H9 (cell line): ENCODE results near the gene PLXNB3. TPM values are rescaled to one million over a fixed set of nuclear protein-coding genes. Genes with fewer than 3 reads are reported as not detected.

Source experiments
- DNase-seq: peaks from one replicate; pipeline ENCODE4 v3.0.0-alpha.2; 2017
- H2AFZ ChIP-seq: one replicate; pipeline ENCODE4 v1.6.1; 2013; ENCODE audit warnings: mild to moderate bottlenecking, low read length, control low read depth, moderate library complexity
- H2AK5ac ChIP-seq: 2 replicates; pipeline ENCODE4 v1.6.1; 2013; ENCODE audit warnings: low read length, control low read depth, mixed read lengths; ENCODE audit not compliant: insufficient read length
- H2BK120ac ChIP-seq: one replicate; pipeline ENCODE4 v1.6.1; 2013; ENCODE audit warnings: low read depth, mild to moderate bottlenecking, low read length, control low read depth, inconsistent platforms; ENCODE audit not compliant: poor library complexity, severe bottlenecking
- H2BK12ac ChIP-seq: 2 replicates; pipeline ENCODE4 v1.6.1; 2013; ENCODE audit warnings: low read length, control low read depth, mixed read lengths, low read depth; ENCODE audit not compliant: insufficient read length
- H2BK15ac ChIP-seq: 2 replicates; pipeline ENCODE4 v1.6.1; 2013; ENCODE audit warnings: low read depth, low read length, control low read depth
- H2BK20ac ChIP-seq: one replicate; pipeline ENCODE4 v1.6.1; 2013; ENCODE audit warnings: low read depth, mild to moderate bottlenecking, low read length, control low read depth, inconsistent platforms; ENCODE audit not compliant: poor library complexity, severe bottlenecking
- H2BK5ac ChIP-seq: 2 replicates; pipeline ENCODE4 v1.6.1; 2013; ENCODE audit warnings: low read length, control low read depth, mixed read lengths; ENCODE audit not compliant: insufficient read length
- H3K14ac ChIP-seq: 2 replicates; pipeline ENCODE4 v1.6.1; 2013; ENCODE audit warnings: low read length, control low read depth; ENCODE audit not compliant: insufficient read depth
- H3K18ac ChIP-seq: 2 replicates; pipeline ENCODE4 v1.6.1; 2013; ENCODE audit warnings: low read depth, mild to moderate bottlenecking, mixed read lengths, low read length, control low read depth; ENCODE audit not compliant: insufficient read length
- H3K23ac ChIP-seq: 2 replicates; pipeline ENCODE4 v1.6.1; 2013; ENCODE audit warnings: low read length, control low read depth, mixed read lengths, low read depth; ENCODE audit not compliant: insufficient read length
- H3K23me2 ChIP-seq: 2 replicates; pipeline ENCODE4 v1.6.1; 2013; ENCODE audit warnings: low read depth, mild to moderate bottlenecking, mixed read lengths, low read length, control low read depth; ENCODE audit not compliant: insufficient read length, poor library complexity, severe bottlenecking
- H3K27ac ChIP-seq: 2 replicates; pipeline ENCODE4 v1.5.1; 2013; ENCODE audit warnings: low read length, control low read depth, mixed read lengths, low read depth; ENCODE audit not compliant: insufficient read length
- H3K27me3 ChIP-seq: 2 replicates; pipeline ENCODE4 v1.6.1; 2013; ENCODE audit warnings: low read length, control low read depth, inconsistent platforms; ENCODE audit not compliant: insufficient read depth
- H3K4ac ChIP-seq: 2 replicates; pipeline ENCODE4 v1.6.1; 2013; ENCODE audit warnings: low read depth, mild to moderate bottlenecking, control low read depth, inconsistent platforms, low read length, moderate library complexity
- H3K4me1 ChIP-seq: 2 replicates; pipeline ENCODE4 v1.6.1; 2013; ENCODE audit warnings: low read length, control low read depth, inconsistent platforms; ENCODE audit not compliant: insufficient read depth
- H3K4me2 ChIP-seq: 2 replicates; pipeline ENCODE4 v1.6.1; 2013; ENCODE audit warnings: low read length, control low read depth, mixed read lengths; ENCODE audit not compliant: insufficient read length, insufficient read depth
- H3K56ac ChIP-seq: 2 replicates; pipeline ENCODE4 v1.6.1; 2013; ENCODE audit warnings: low read depth, mild to moderate bottlenecking, mixed read lengths, low read length, control low read depth; ENCODE audit not compliant: insufficient read length
- H3K79me1 ChIP-seq: 2 replicates; pipeline ENCODE4 v1.6.1; 2013; ENCODE audit warnings: low read depth, mild to moderate bottlenecking, moderate library complexity, low read length, control low read depth, inconsistent platforms; ENCODE audit not compliant: insufficient read depth, poor library complexity, severe bottlenecking
- H3K79me2 ChIP-seq: 2 replicates; pipeline ENCODE4 v1.6.1; 2013; ENCODE audit warnings: low read length, control low read depth, inconsistent platforms; ENCODE audit not compliant: insufficient read depth
- H3K9ac ChIP-seq: 2 replicates; pipeline ENCODE4 v1.6.1; 2013; ENCODE audit warnings: low read length, control low read depth, mixed read lengths; ENCODE audit not compliant: insufficient read length; ENCODE audit errors: extremely low read depth
- H3K9me3 ChIP-seq: one replicate; pipeline ENCODE4 v1.6.1; 2013; ENCODE audit warnings: low read depth, low read length, inconsistent platforms; ENCODE audit not compliant: control insufficient read depth
- H3T11ph ChIP-seq: one replicate; pipeline ENCODE4 v1.6.1; 2013; ENCODE audit warnings: mild to moderate bottlenecking, low read length, control low read depth, inconsistent platforms
- H4K20me1 ChIP-seq: one replicate; pipeline ENCODE4 v1.6.1; 2013; ENCODE audit not compliant: control insufficient read depth, insufficient read length, insufficient read depth
- H4K5ac ChIP-seq: 2 replicates; pipeline ENCODE4 v1.6.1; 2013; ENCODE audit warnings: low read depth, mild to moderate bottlenecking, mixed read lengths, low read length, control low read depth; ENCODE audit not compliant: insufficient read length
- H4K8ac ChIP-seq: replicated peaks from 2 replicates; pipeline ENCODE4 v1.6.1; 2013; ENCODE audit warnings: low read length, control low read depth, mixed read lengths, low read depth; ENCODE audit not compliant: insufficient read length
- H4K91ac ChIP-seq: 2 replicates; pipeline ENCODE4 v1.6.1; 2013; ENCODE audit warnings: low read depth, mild to moderate bottlenecking, moderate library complexity, mixed read lengths, low read length, control low read depth; ENCODE audit not compliant: insufficient read length
- H3K27ac Mint-ChIP-seq, 3 experiments: 2 replicates in 2 of 3; 3 replicates in 1 of 3; pipeline ENCODE4 v1.8.0; 2020 to 2021; ENCODE audit warnings: mixed read lengths in 3 of 3, mild to moderate bottlenecking in 1 of 3, moderate library complexity in 1 of 3
- H3K27me3 Mint-ChIP-seq: 2 replicates; pipeline ENCODE4 v1.8.0; 2021; ENCODE audit warnings: low read depth, mild to moderate bottlenecking, moderate library complexity, mixed read lengths
- H3K36me3 Mint-ChIP-seq, 3 experiments: 2 replicates in 2 of 3; 3 replicates in 1 of 3; pipeline ENCODE4 v1.8.0; 2020 to 2021; ENCODE audit warnings: low read depth in 3 of 3, mixed read lengths in 3 of 3; ENCODE audit not compliant: insufficient read depth in 1 of 3
- H3K4me1 Mint-ChIP-seq, 2 experiments: 2 replicates each; pipeline ENCODE4 v1.8.0; 2020; ENCODE audit warnings: mixed read lengths in 2 of 2
- H3K4me3 Mint-ChIP-seq, 2 experiments: 2 replicates in 1 of 2; 3 replicates in 1 of 2; pipeline ENCODE4 v1.8.0; 2020 to 2021; ENCODE audit warnings: mild to moderate bottlenecking in 2 of 2, mixed read lengths in 2 of 2, moderate library complexity in 1 of 2
- H3K9me3 Mint-ChIP-seq, 2 experiments: 2 replicates in 1 of 2; 3 replicates in 1 of 2; pipeline ENCODE4 v1.8.0; 2020; ENCODE audit warnings: mild to moderate bottlenecking in 2 of 2, mixed read lengths in 2 of 2, moderate library complexity in 1 of 2
- CTCF ChIP-seq: fragments of 200-600 bp; sonication (generic); conservative IDR thresholded peaks from 3 replicates; pipeline ENCODE4 v1.8.0; 2021; ENCODE audit warnings: antibody characterized with exemption, mild to moderate bottlenecking
- WGBS: extraction: QIAGEN DNeasy Blood & Tissue Kit; methylation state at CpG from one replicate; pipeline ENCODE4 v1.1.7; 2013; ENCODE audit warnings: missing lambda C conversion rate, low lambda C conversion rate, mixed read lengths; ENCODE audit not compliant: insufficient read length; ENCODE audit errors: extremely low coverage; 5-methylcytosine and 5-hydroxymethylcytosine counted together
- long read RNA-seq: library from polyadenylated mRNA; unstranded; transcript quantifications from one replicate; pipeline ENCODE4 v2.0.0, GENCODE V29; 2020
- total RNA-seq: library from RNA; stranded (reverse); gene quantifications from 2 replicates; pipeline ENCODE4 v1.2.1, GENCODE V29; 2021

PLXNB3 gene
- total RNA-seq = 1.8 and 1.9 TPM in 2 replicates
- long read RNA-seq, partial matches to known transcripts = 0 of 1 reads
- long read RNA-seq, other reads (novel, unspliced or antisense) = 1 of 1 reads

GRCh38 chrX:153763989-153764755, at the start of gene PLXNB3:
Gene PLXNB3 (plus strand): TSS chrX:153764249. CDS start chrX:153765536, 1,287 bp downstream.
- no peak within 1 kb of the TSS for H3K18ac ChIP-seq
- Mint-ChIP-seq H3K36me3 (peaks cover 0 to 3% (median 2%) of the 10 kb centered on the region in 3 experiments; a peak in 4 of 7 replicates), H3K27ac (no peak within 1 kb of the TSS), H3K27me3 (peaks cover 10% of the 10 kb centered on the region), H3K4me3 (peak within 1 kb of the TSS in 1 of 2 experiments; percentile 55; a peak in 1 of 5 replicates), H3K4me1 (peaks cover 4 to 6% of the 10 kb centered on the region in 2 experiments; a peak in 3 of 4 replicates), H3K9me3 (peaks cover 51 to 65% of the 10 kb centered on the region in 2 experiments)
- no peak within 1 kb of the TSS for H3K9ac ChIP-seq
- no peak within 1 kb of the TSS; the same call in 1 of the 2 replicates for H3K14ac ChIP-seq
- peak; percentile 80 for DNase-seq
- no peaks in the 10 kb centered on the region for H3K4me1 ChIP-seq
- no peak within 1 kb of the TSS for H2BK20ac ChIP-seq
- H3K23ac ChIP-seq = no peak within 1 kb of the TSS
- no peak within 1 kb of the TSS for H3K56ac ChIP-seq
- no peak within 1 kb of the TSS for H2BK120ac ChIP-seq
- no peak within 1 kb of the TSS for H2AK5ac ChIP-seq
- H3T11ph ChIP-seq = no peak within 1 kb of the TSS
- no peak within 1 kb of the TSS for H4K5ac ChIP-seq
- no peak within 1 kb of the TSS for H2BK15ac ChIP-seq
- H3K4me2 ChIP-seq = no peak within 1 kb of the TSS
- peak; percentile 83 for TF ChIP-seq CTCF
- H3K4ac ChIP-seq = no peak within 1 kb of the TSS
- no peak within 1 kb of the TSS for H3K27ac ChIP-seq
- no peaks in the 10 kb centered on the region for H3K79me1 ChIP-seq
- no peak within 1 kb of the TSS for H2AFZ ChIP-seq
- no peak within 1 kb of the TSS for H2BK5ac ChIP-seq
- no peaks in the 10 kb centered on the region for H3K23me2 ChIP-seq
- H3K27me3 ChIP-seq = no peaks in the 10 kb centered on the region
- WGBS = no CpG with 5 or more reads among the region's 26 CpGs
- H4K20me1 ChIP-seq = no peaks in the 10 kb centered on the region
- H3K9me3 ChIP-seq = peaks cover 7% of the 10 kb centered on the region
- H4K8ac ChIP-seq = no peak within 1 kb of the TSS
- no peak within 1 kb of the TSS for H2BK12ac ChIP-seq
- H3K79me2 ChIP-seq = no peaks in the 10 kb centered on the region
- H4K91ac ChIP-seq = no peak within 1 kb of the TSS
